HEK293T (cell line): ENCODE data around the gene RASGRP2.

ENCODE experiments used
- ARNT ChIP-seq: fragments of 450-650 bp; IDR thresholded peaks from 2 replicates; pipeline ENCODE4 v1.6.1; 2017; ENCODE audit warnings: mild to moderate bottlenecking
- FOXA1 ChIP-seq: fragments of 450-650 bp; IDR thresholded peaks from 2 replicates; pipeline ENCODE4 v1.6.1; 2016; ENCODE audit warnings: mild to moderate bottlenecking
- FOXM1 ChIP-seq: fragments of 450-650 bp; IDR thresholded peaks from 2 replicates; pipeline ENCODE4 v1.6.1; 2017; ENCODE audit warnings: mild to moderate bottlenecking, borderline replicate concordance
- LEF1 ChIP-seq: fragments of 450-650 bp; IDR thresholded peaks from 2 replicates; pipeline ENCODE4 v1.6.1; 2017; ENCODE audit warnings: mild to moderate bottlenecking, borderline replicate concordance
- NFRKB ChIP-seq: fragments of 450-650 bp; IDR thresholded peaks from 2 replicates; pipeline ENCODE4 v1.6.1; 2016; ENCODE audit warnings: mild to moderate bottlenecking, moderate library complexity
- TARDBP ChIP-seq: fragments of 450-650 bp; IDR thresholded peaks from 2 replicates; pipeline ENCODE4 v1.6.1; 2016

- no peak for TF ChIP-seq FOXA1
- TF ChIP-seq NFRKB = no peak
- no peak for TF ChIP-seq TARDBP
- no peak for TF ChIP-seq LEF1
- TF ChIP-seq ARNT = no peak
- no peak for TF ChIP-seq FOXM1
Observed at GRCh38 chr11:64688534-64688982, 55.4 kb downstream of the RASGRP2 start.
